ENCODE data around the gene GPR84. TPM values are rescaled to one million over a fixed set of nuclear protein-coding genes. Genes with fewer than 3 reads are reported as not detected.

Gene GPR84
- 0.15 TPM for polyA plus RNA-seq (ENCODE audit: insufficient read length)
- long read RNA-seq, donor 1 = 0 reads
- long read RNA-seq, donor 2 = 0 reads
- long read RNA-seq, donor 3 = 0 reads
- long read RNA-seq, donor 4 = 0 reads
- long read RNA-seq, donor 5 = 0 reads
- long read RNA-seq, donor 6 = 0 reads
- long read RNA-seq, donor 7 = 0 reads
- long read RNA-seq, donor 8 = 0 reads

DNA sequence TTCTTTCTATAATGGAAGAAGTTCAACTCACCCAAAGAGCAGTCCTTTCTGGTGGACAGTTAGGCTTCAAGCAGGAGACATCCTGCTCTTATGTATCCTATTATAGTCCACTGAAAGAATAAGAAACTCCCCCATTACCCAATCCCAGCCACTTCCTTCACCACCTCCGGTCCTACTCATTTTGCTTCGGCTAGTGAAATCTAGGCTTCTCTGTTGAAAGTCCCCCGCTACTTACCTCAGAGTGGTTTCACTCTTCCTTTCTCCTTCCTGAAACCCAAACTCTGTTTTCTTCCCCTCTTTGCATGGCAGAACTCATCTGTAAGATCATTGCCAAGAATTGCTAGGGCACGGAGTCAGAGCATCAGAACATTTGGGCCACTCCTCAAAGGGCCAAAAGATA, at the start of gene GPR84:
Gene GPR84 (minus strand): TSS at position 74 of the 400 bp plus-strand sequence. CDS start 635 bp downstream, outside the sequence.
- DNase-seq = no peak

DNA sequence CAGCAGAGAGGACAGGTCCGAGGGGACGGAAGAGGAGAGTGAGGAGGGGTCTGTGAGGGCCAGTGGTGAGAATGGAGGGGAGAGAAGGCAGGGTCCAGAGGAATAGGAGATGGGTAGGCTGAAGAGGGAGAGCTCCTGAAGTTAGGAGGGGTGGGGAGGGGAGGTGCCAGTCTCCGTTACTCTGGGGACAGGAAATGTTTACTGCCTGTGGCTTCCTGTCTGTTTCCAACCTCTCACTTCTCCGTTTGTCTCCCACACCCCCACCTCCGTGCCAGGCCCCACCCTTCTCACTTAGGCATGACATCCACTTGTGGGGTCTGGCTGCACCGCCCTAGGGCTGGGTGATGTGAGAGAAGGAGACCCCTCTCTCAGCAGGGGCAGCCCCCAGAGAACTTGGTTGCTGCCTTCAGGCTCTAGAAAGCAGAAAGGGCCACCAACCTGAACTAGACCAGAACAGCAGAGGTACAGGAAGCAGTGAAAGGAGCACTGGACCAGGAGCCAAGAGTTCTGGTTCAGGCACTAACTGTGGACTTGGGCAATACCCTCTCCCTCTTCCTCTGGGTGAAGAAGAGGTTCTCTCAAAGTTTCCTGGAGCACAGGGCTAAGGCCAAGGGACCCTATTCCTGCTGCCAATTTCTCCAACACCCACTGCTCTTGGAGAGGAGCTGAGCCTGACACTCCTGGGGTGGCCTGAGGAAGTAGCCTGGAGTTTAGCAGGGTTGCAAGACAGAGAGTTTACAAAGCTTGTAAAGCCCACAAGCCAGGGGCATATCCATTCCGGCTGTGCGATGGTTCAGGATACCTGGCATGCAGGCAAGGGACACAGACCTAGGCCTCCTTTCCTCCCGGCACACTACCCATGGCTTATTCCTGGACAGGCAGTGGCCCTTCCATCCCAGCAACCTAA, 49.3 kb upstream of the GPR84 start:
- DNase-seq = no peak

DNA sequence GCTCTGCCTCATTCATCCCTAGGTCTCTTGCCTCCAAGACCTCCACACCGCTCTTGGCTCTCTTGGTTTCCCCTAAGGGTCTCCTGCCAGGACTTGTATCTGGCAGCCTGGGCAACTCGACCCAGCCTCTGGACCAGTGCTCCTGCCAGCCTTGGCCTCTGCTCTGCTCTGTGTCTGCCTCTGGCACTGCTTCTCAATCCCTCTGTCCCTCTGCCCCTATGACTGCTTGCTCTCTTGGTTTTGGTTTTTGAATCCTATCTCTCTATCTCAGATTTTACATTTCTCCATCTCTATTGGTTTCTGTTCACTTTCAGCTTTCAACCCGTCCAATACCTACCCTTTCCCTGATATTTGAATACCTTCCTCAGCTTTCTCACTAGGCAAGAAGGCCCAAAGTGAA, 48.5 kb upstream of the GPR84 start:
- DNase-seq = no peak

DNA sequence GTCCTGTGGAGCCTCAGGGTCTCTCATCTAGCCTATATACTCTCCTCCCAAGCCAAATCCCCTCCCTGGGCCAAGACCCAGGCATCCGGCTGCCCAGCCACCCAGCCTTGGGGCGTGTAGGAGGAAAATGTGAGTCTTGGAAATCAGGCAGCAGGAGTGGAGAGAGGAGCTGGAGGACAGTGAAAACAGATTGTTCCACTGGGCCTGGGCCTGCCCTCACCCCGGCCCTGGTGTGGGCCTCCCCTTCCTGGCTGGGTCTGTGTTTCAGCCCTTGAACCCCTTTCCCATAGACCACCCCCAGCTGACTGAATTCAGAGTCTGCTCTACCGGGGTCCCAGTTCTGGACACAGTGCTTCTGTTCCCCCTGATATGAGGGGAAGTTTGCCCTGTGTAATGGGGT, 48.1 kb upstream of the GPR84 start:
- no peak for DNase-seq

DNA sequence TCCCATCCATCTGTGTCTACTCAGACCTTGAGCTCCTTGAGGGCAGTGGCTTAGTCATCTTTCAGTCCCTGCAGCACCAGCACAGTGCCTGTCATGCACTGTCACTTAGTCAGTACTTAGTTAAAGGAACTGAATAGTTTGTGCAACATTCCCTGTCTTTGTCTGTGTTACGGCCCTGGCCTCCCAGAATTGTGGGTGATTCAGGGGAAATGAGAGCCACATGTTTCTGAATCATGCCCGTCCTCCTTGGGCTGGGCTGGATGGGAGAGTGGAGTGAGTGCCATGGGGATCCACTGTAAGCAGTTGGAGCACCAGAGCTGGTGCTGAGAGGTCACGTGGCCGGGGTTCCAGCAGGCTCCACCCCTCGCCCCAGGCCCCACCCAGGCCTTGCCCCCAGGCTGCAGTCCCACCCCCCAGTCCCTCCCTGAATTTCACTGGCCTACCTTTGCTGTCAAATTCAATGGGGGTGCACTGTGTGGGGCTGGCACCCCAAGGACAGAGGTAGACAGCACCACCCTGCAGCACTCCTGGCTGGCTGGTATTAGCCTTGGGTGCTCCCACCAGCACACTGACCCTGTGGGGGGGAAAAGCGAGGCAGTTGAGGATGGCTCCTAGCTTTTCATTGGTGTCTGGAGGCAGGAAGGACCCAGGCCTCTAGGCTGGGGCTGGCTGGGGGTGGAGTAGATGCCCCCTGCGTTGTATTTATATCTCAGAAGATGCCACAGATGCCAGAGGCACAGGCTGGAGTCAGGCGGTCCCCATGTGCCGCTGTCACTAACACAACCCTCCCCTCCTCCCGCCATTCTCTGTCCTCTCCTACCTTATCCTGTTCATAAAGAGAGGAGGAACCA, 47.3 kb upstream of the GPR84 start:
- DNase-seq = no peak

DNA sequence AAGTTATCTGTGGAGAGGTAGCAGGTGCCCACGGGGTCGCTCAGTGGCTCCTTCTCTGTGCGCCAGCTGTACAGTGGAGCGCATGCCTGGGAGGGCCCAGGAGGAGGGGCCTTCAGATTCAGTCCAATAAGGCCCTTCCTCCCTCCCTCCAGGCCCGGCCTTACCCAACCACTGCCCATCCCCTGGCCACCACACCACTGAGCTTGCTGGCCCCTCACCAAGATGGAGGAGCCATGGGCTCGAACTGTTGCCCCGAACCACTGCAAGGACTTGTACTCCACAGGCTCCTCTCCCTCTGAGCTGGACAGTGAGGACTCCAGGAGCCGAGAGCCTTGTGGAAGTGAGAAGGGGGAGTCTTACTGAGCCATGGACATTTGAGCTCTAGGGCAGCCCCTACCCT, 45.0 kb upstream of the GPR84 start:
- no peak for DNase-seq

DNA sequence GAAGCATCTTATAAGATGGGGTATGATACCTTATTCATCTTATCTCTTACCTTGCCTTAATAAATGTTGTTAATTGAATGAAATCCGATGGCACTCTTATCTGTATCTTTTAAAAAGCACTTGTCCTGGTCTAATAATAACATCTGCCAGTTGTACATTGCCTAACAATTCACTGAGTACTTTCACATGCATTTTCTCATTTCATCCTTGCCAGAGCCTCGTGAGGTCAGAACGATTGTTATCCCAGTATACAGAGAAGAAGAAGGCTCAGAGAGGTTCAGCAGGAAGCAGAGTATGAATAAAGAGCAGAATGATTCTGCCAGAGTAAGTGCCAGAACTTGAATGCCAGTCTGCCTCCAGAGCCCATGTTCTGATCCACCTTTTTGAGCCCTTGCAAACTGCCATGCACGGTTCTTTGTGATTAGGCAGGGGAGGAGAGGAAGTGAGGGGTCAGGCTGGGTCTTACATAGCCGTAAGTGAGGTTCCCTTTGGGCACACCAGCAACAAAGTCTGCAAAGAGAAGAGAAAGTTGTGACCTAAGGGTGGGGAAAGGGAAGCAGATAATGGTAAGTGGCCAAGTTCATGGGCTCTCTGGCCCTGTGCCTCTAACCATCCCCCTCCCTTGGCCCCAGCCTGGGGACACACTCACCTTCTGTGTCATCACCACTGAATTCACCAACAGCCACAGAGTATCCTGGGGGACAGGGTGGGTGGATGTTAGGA, 43.1 kb upstream of the GPR84 start:
- DNase-seq = no peak

DNA sequence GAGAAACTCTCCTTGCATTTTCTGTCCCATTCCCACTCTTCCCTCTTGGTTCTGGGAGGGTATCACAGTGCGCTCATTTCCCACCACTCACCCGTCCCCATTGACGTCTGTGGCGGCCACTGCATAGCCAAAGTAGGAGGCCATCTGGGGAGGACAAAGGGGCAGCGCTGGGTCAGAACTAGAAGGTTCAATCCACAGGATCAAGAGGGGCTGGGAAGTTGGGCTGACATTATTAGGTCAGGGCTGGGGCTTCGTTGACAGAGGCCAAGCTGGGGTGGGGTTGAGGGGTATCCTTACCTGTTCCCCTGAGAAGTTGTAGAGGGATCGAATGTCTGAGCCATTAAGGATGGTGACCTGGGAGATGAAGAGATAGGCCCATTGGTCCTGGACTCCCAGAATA, 41.3 kb upstream of the GPR84 start:
- DNase-seq = no peak

DNA sequence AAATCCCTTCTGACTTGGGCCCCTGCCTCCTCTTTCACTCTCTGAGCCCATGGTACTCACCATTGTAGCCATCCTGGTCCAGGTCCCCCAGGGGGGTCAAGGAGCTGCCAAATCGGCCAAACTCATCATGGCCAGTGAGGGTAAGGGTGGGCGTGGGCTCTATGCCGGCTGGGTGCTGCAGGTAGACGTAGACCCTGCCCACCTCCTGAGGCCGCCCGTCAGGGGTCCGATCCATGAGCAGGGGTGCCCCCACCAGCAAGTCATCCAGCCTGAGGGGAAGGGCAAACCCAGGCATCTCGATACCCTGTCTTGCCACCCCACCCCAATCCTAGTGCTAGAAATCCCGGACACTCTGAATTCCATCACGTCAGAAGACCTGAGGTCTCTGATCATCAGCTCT, 40.8 kb upstream of the GPR84 start:
- no peak for DNase-seq

DNA sequence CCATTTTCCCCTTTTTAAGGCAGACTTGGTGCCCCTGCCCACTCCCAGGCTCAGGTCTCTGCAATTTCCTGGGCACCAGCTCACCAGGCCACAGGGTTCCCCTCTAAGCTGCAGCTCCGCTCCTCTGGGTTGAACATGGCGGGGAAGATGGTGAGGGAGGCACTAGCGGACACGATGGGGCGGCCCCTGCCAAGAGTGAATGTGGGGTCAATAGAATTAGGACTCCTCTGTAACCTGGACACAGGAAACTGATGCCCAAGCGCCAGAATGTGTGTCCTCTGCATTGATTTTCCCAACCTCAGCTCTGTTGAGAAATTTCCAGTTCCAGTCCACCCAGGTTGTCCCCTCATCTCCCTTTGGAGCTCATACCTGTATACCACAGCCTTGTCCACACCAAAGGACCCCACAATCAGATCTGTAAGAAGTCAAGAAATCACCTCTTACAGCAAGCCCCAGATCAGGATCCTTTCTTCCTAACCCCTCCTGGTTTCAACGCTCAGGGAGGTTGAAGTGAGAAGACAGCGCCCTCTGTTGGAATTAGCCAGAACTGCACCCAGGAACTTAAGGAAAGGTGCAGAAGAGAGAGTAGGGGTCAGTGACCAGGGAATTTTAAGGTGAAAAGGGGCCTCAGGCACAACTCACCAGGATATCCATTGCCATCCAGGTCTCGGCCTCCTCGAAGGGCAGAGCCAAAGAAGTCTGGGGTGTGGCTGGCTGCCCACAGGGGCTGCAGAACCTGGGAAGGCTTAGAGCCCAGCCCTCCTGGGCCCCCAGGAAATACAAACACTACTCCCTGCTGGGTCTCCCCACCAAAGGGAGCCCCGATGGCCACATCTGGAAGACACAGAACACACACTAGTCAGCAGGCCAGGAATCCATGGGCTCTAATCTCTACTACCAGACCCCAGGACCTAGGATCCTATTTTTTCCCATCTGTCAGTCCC, 40.0 kb upstream of the GPR84 start:
- peak; percentile 50 for DNase-seq

DNA sequence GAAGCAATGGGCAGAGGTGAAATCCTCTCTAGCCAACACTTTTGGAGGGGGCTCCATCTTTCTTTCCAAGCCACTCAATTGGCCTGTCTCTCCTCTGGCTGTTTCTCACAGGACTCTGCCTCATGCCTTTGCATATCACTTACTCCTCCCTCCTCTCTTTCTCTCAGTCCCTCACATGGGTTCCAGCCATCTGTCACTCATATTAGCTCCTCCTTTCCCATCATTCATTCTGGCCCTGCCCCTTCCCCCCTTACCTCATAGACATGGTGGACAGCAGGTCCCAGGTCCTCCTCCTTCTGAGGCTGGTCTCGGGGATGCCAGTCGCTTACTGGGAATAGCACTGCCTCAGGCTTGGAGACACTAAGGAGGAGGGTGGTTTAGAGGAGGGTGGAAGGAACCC, 36.8 kb upstream of the GPR84 start:
- DNase-seq = no peak

DNA sequence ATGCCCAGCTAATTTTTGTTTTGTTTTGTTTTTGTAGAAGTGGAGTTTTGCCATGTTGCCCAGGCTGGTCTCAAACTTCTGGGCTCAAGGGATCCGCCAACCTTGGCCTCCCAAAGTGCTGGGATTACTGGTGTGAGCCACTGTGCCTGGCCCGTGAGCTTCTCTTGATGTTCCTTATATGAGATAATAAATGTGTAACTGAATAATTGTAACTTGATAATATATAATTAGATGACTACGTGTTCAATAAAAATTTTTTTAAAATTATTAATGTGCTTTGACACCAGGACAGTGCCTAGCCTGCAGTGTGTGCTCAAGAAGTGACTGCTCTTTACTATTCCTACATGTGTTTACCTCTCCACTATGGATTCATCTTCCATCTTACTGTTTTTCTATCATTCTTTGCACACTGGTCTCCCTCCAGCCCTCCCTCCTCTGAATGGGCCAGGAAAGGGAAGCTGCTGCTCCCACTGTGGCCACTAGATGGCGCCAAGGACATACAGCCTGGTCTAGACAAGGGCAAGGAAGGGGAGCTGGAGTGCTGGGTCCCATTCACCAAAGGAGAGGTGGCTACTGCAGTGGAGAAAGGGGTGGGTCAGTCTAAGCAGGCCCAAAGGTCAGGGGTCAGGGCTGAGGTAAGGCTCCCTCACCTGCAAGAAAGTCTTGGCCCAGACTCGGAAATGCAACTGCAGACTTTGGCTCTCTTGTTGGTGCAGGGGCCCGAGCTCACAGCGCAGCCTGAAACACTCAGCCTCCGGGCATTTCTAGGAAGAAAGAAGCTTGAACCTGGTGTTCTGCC, 34.9 kb upstream of the GPR84 start:
- DNase-seq = peak; percentile 83

DNA sequence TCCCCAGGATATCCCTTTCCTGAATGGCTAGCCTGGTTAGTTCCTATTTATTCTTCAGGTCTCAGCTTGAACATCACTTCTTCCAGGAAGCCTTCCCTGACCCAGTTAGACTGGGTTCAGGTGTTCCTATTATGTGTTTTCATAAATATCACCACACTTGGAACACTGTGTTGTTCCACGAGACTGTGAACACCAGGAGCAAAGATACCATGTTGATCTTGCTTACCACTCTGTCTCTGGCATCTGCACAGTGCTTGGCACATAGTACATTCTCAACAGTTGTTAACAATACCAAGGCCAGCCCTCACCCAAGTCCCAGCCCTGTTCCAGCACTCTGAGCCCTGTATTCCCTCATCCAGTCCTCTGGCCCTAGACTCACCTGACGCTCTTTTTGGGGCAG, 33.9 kb upstream of the GPR84 start:
- DNase-seq = no peak

DNA sequence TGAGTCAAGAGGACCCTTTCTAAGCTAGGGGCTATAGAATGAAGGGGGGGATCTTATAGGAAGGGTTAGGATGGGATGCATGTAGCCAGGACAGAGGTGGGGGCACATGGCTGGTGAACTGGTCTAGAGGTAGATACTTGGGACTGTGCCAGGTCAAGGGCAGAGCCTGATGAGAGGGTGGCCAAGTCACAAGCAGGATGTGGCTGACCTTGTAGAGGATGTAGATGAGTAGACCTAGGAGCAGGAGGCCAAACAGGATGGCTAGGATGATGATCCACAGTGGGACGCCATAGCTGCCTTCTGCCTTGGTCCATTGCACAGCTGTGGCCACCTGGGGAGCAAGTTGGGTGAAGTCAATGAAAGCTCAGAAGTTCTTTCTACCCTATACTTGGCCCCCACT, 32.9 kb upstream of the GPR84 start:
- no peak for DNase-seq

DNA sequence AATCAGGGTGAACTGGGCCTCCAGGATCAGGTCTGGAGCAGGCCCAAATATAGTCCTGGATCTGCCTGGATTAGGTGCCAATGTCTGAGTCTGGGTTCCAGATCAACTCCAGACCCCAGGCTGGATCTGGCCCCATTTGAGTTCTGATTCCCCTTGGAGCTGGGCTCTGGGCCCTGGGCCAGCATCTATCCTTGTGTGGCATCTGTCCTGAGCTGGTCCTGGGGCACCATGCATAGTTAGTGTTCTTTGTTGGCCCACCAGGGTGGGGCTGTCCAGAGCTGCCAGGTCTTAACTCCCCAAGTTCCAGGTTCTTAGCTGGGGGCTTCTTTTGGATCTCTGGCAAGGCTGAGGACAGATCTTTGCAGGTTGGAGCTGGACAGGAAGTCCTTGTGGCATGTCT, 31.3 kb upstream of the GPR84 start:
- no peak for DNase-seq

DNA sequence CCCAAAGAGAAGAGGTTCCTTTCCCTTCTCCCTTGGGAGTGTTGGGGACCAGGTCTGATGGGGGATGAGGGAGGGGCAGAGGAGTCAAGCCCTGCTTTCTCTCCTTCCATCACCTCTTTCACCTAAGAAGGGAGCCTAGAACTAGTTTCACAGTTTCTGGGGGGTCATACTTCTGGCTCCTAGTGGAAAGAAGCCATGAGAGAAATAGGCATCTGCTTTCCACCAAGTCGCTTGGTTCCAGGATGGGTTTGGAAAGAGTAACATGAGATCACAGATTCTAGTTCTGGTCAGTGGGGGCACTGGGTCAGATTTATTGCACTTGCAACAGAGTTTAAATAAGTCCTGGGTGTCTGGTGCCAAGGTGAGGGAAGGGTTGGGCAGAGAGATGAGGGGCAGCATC, 30.7 kb upstream of the GPR84 start:
- DNase-seq = no peak

DNA sequence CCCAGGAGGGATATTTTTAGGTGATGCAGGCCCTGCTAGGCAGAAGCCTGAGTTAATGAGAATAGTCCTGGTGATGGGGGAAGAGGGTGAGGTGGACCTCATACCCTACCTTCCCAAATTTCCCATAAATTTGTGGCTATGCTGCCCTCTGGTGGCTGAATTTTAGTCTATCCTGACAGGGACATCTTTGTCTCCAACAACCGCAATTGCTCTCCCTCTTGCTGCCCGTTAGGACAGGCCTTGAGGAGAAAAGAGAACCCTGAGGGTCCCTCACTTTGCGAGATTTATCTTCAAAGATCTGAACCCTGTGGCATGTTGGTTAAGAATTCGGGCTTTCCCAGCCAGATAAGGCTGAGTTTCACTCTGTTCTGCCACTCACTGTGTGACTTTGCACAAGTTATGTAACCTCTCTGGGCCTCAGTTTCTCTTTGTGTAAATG, 30.0 kb upstream of the GPR84 start:
- no peak for DNase-seq

DNA sequence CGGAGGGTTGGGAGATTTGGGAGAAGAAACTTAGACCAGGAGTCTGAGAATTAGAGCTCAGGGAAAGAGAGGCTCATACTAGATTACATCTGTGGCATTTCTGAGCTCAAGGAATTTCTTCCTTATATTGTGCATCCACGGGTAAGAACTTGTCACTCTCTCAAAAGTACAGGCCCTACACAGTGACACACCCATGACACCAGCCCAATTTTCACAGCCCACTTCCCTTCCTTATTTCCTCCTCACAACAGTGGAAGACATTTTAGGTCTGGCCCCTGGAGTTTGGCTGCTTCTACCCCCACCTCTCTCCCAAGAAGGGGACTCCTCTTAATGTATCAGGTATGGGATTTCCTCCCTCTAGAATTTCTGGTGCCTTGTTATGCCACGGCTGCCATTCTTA, 29.5 kb upstream of the GPR84 start:
- DNase-seq = no peak

DNA sequence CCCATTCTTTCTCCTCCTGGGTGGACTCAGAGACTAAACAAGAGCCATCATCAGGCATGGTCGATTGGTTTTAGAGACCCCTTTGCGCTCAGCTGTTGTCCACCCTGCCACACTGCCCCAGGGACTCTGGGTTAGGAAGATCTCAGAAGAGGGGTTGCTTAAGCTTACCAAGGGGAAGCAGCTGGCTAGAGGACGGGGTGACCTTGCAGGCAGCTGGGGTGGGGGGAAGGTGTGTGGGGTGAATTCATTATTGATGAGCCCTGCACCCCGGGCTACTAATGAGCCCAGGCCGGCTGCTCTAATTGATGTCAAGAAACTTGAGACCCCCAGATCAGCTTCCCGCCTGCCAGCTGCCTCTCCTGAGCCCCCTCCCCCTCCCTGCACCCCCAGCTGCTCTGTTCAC, 28.9 kb upstream of the GPR84 start:
- no peak for DNase-seq

Measured in left kidney (tissue), 8 donors.